ENCODE data around the gene MAPKAPK3. TPM values are rescaled to one million over a fixed set of nuclear protein-coding genes. Genes with fewer than 3 reads are reported as not detected.

The MAPKAPK3 gene
- total RNA-seq, 1 donor from 2014 or later = 10.7 TPM

DNA sequence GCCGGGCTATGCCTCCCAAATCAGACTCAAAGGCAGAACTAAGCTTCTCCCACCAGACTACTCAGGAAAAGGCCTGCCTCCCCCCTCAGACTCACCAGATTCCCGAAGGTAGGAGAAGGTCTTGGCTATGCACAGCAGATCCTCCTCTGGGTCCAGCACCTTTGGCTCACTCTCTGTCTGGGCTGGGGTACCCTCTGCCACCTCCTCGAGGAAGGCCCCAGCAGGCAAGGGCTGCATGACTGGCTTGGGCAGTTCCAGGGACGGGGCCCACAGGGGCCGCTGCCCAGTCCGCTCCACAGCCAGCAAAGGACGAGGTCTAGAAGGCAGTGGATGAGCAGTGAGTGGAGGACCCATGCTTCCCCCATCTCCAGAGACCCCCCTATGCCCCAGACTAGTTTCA is 8.7 kb upstream of the MAPKAPK3 start:
- Mint-ChIP-seq H3K27ac (ENCODE audit: unreplicated experiment) (no peak overlapping the region), H3K4me3 (ENCODE audit: unreplicated experiment) (no peak overlapping the region), H3K36me3 (ENCODE audit: unreplicated experiment) (no peaks in the 10 kb centered on the region), H3K27me3 (ENCODE audit: unreplicated experiment) (peaks cover 6% of the 10 kb centered on the region), H3K9me3 (ENCODE audit: unreplicated experiment) (peaks cover 4% of the 10 kb centered on the region), H3K4me1 (ENCODE audit: low read depth, unreplicated experiment) (peaks cover 7% of the 10 kb centered on the region)
- DNase-seq = no peak
- TF ChIP-seq CTCF (IDR thresholded peaks at IDR 0.05; ENCODE audit: partially characterized antibody, unreplicated experiment) = no peak

- H3K4me1 Mint-ChIP-seq (ENCODE audit: low read depth, unreplicated experiment) = peaks cover 9% of the 10 kb centered on the region
- TF ChIP-seq CTCF (IDR thresholded peaks at IDR 0.05; ENCODE audit: partially characterized antibody, unreplicated experiment) = no peak
- H3K36me3 Mint-ChIP-seq (ENCODE audit: unreplicated experiment) = no peaks in the 10 kb centered on the region
- H3K4me3 Mint-ChIP-seq (ENCODE audit: unreplicated experiment) = no peak overlapping the region
- H3K27ac Mint-ChIP-seq (ENCODE audit: unreplicated experiment) = no peak overlapping the region
- H3K27me3 Mint-ChIP-seq (ENCODE audit: unreplicated experiment) = peaks cover 6% of the 10 kb centered on the region
- H3K9me3 Mint-ChIP-seq (ENCODE audit: unreplicated experiment) = peaks cover 7% of the 10 kb centered on the region
- DNase-seq = no peak
Observed at GRCh38 chr3:50609071-50609762, 7.7 kb upstream of the MAPKAPK3 start.

DNA sequence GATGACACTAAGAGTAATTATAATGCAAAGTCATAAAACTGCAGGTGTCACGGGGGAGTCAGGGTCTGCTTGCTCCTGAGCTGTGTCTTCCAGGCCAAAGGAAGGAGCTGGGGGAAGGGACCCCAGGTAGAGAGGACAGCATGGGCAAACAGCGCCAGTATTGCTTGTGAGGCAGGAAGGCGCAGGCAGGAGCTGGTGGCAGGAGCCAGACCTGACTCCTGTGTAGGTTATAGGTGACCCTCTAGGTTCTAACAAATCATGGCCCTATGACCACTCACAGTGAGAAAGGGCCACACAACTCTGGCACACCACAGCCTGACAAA is 7.2 kb upstream of the MAPKAPK3 start:
- DNase-seq = no peak
- H3K27me3 Mint-ChIP-seq (ENCODE audit: unreplicated experiment) = peaks cover 8% of the 10 kb centered on the region
- peaks cover 11% of the 10 kb centered on the region for H3K9me3 Mint-ChIP-seq (ENCODE audit: unreplicated experiment)
- H3K4me3 Mint-ChIP-seq (ENCODE audit: unreplicated experiment) = no peak overlapping the region
- H3K4me1 Mint-ChIP-seq (ENCODE audit: low read depth, unreplicated experiment) = peaks cover 11% of the 10 kb centered on the region
- no peak overlapping the region for H3K27ac Mint-ChIP-seq (ENCODE audit: unreplicated experiment)
- H3K36me3 Mint-ChIP-seq (ENCODE audit: unreplicated experiment) = no peaks in the 10 kb centered on the region
- TF ChIP-seq CTCF (IDR thresholded peaks at IDR 0.05; ENCODE audit: partially characterized antibody, unreplicated experiment) = no peak

DNA sequence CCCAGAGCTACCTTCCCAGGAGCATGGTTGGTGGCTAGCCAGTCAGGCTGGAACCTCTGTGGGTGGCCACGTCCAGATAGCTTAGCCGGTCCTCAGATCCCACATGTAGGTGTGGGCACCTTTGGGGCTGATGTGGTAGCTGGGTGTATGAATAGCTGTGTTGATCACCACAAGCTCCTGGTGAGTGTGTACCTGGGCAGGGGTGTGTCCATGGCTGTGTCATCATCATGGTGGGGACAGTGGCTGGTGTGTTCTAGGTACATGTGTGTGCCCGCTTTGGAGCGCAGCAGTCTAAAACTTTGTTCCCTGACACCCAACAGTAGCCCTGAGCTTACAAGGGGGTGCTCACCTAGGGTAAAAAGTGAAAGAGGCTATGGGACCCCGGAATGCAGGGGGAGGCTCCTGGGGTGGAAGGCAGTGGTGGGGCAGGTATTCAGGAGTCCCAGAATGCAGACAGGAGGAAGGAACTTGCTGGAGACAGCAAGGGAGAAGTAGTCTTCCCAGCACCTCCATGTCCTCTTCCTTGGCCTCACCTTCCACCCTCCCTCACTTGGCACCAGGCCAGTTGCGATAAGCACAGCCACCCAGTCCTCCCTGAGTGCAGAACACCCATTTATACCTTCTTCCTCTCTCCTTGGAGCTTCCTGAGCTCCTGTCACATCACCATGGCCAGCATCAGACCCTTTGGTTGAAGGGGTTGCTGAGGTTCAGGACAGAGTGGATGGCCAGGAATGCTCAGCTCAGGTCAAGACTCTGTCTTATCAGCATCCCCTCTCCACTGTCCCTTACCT is 6.6 kb upstream of the MAPKAPK3 start:
- Mint-ChIP-seq H3K27ac (ENCODE audit: unreplicated experiment) (no peak overlapping the region), H3K9me3 (ENCODE audit: unreplicated experiment) (peaks cover 11% of the 10 kb centered on the region), H3K4me1 (ENCODE audit: low read depth, unreplicated experiment) (peaks cover 12% of the 10 kb centered on the region), H3K4me3 (ENCODE audit: unreplicated experiment) (peak overlapping the region; percentile 82), H3K27me3 (ENCODE audit: unreplicated experiment) (peaks cover 8% of the 10 kb centered on the region), H3K36me3 (ENCODE audit: unreplicated experiment) (no peaks in the 10 kb centered on the region)
- TF ChIP-seq CTCF (IDR thresholded peaks at IDR 0.05; ENCODE audit: partially characterized antibody, unreplicated experiment) = no peak
- DNase-seq = no peak

- DNase-seq = no peak
- peaks cover 9% of the 10 kb centered on the region for H3K27me3 Mint-ChIP-seq (ENCODE audit: unreplicated experiment)
- H3K36me3 Mint-ChIP-seq (ENCODE audit: unreplicated experiment) = no peaks in the 10 kb centered on the region
- peak overlapping the region; percentile 82 for H3K4me3 Mint-ChIP-seq (ENCODE audit: unreplicated experiment)
- H3K27ac Mint-ChIP-seq (ENCODE audit: unreplicated experiment) = no peak overlapping the region
- H3K9me3 Mint-ChIP-seq (ENCODE audit: unreplicated experiment) = peaks cover 12% of the 10 kb centered on the region
- peaks cover 13% of the 10 kb centered on the region for H3K4me1 Mint-ChIP-seq (ENCODE audit: low read depth, unreplicated experiment)
- TF ChIP-seq CTCF (IDR thresholded peaks at IDR 0.05; ENCODE audit: partially characterized antibody, unreplicated experiment) = no peak
Observed at GRCh38 chr3:50610992-50611463, 5.9 kb upstream of the MAPKAPK3 start.

Data from glutamatergic neuron (in vitro differentiated cells).